Spleen (tissue), 11 donors: Measurements from ENCODE around the gene SPECC1. TPM values are rescaled to one million over a fixed set of nuclear protein-coding genes. Genes with fewer than 3 reads are reported as not detected.
"Not testable (repeated sequence)": the region's sequence is repeated elsewhere in the genome, so short reads cannot be mapped to it uniquely, and the experiment has no call there.

Source experiments
- DNase-seq: peaks from one replicate; pipeline ENCODE4 v3.0.0-alpha.2; 2020
- H3K27ac ChIP-seq, 8 donors: fragments of 200-600 bp; sonication (generic) in 7 of 8; 1 replicate in 4 of 8; 2 replicates in 4 of 8; pipeline versions ENCODE4 v1.5.0 to v1.8.0; 2016 to 2021; ENCODE audit warnings: inconsistent platforms in 4 of 8, mild to moderate bottlenecking in 4 of 8, moderate library complexity in 1 of 8
- H3K27me3 ChIP-seq, 7 donors: fragments of 200-600 bp; sonication (generic) in 6 of 7; replicated peaks in 1 of 7; 1 replicate in 4 of 7; 2 replicates in 3 of 7; pipeline versions ENCODE4 v1.5.0 to v1.8.0; 2016 to 2021; ENCODE audit warnings: inconsistent platforms in 3 of 7, mild to moderate bottlenecking in 1 of 7
- H3K36me3 ChIP-seq, 6 donors: fragments of 200-600 bp; sonication (generic) in 5 of 6; 1 replicate in 4 of 6; 2 replicates in 2 of 6; pipeline versions ENCODE4 v1.5.0 to v1.8.0; 2016 to 2021; ENCODE audit warnings: inconsistent platforms in 2 of 6
- H3K4me1 ChIP-seq, 6 donors: fragments of 200-600 bp; sonication (generic) in 5 of 6; 1 replicate in 3 of 6; 2 replicates in 3 of 6; pipeline versions ENCODE4 v1.5.0 to v1.8.0; 2016 to 2021; ENCODE audit warnings: inconsistent platforms in 3 of 6
- H3K4me3 ChIP-seq, 8 donors: fragments of 200-600 bp; sonication (generic) in 7 of 8; 1 replicate in 4 of 8; 2 replicates in 4 of 8; pipeline versions ENCODE4 v1.5.0 to v1.8.0; 2016 to 2021; ENCODE audit warnings: inconsistent platforms in 4 of 8, mild to moderate bottlenecking in 4 of 8, moderate library complexity in 2 of 8
- H3K9me3 ChIP-seq, 8 donors: fragments of 200-600 bp; sonication (generic) in 7 of 8; 1 replicate in 4 of 8; 2 replicates in 4 of 8; pipeline versions ENCODE4 v1.5.0 to v1.8.0; 2016 to 2021; ENCODE audit warnings: inconsistent platforms in 4 of 8
- POLR2A ChIP-seq, 3 donors: fragments of 450-650 bp; IDR thresholded peaks; one replicate each; pipeline ENCODE4 v1.5.1; 2017; ENCODE audit warnings: antibody characterized with exemption in 3 of 3, mild to moderate bottlenecking in 1 of 3
- POLR2AphosphoS5 ChIP-seq, 3 donors: sonication (generic); formaldehyde crosslinking; IDR thresholded peaks; one replicate each; pipeline ENCODE4 v1.5.1; 2017; ENCODE audit warnings: antibody characterized with exemption in 3 of 3
- WGBS, 5 donors: extraction: QIAGEN DNeasy Blood & Tissue Kit in 3 of 5; methylation state at CpG; one replicate each; pipeline versions ENCODE4 v1.1.5 to v1.1.7; 2013 to 2018; 5-methylcytosine and 5-hydroxymethylcytosine counted together
- intact Hi-C: fragments of 100-400 bp; cut with DNase I; formaldehyde crosslinking; loops from one replicate; pipeline ENCODE4 v1.15.0; 2023; ENCODE audit warnings: low total_unique reads
- polyA plus RNA-seq, 3 donors: library from polyadenylated mRNA; stranded (reverse); fragments of 200-250 nt; gene quantifications; one replicate each; pipeline ENCODE4 v1.2.1, GENCODE V29; 2013
- total RNA-seq, 7 donors: library from RNA; depleted of rRNA in 3 of 7; stranded (reverse); fragments of >200 nt in 3 of 7; fragmentation: NEBNext Ultra II Directional in 4 of 7; extraction: Animal tissue kit (Norgen Biotek cat#: 25700) in 4 of 7; gene quantifications; one replicate each; pipeline versions ENCODE4 v1.1.0 to v1.2.1, GENCODE V29; 2016 to 2021
- TF ChIP-seq, protein P1 (sequence below), 11 experiments: fragments of 200-600 bp in 7 of 11; fragments of 450-650 bp in 4 of 11; sonication (generic) in 4 of 11; IDR thresholded peaks in 8 of 11; conservative IDR thresholded peaks in 3 of 11; 1 replicate in 7 of 11; 2 replicates in 4 of 11; pipeline versions ENCODE4 v1.4.0 to v1.8.0; 2016 to 2021; ENCODE audit warnings: antibody characterized with exemption in 11 of 11, inconsistent platforms in 4 of 11, mild to moderate bottlenecking in 1 of 11
- donor health status: healthy with polysubstance abuse.
- donor health status: DM: no; HTN: no; CAD: no; lungs with moderate emphysema.
- donor health status: DM: no; HTN: no; CAD: no.
- donor health status: Bipolar disorder and iron deficiency.
- donor health status: healthy.
- donor health status: DM: no; HTN: no; CAD: no.
- donor health status: DM: yes; HTN: yes; CAD: no.

The SPECC1 gene
- total and polyA plus RNA-seq, 10 donors, result 7.4 to 129 (median 84.8) TPM

DNA sequence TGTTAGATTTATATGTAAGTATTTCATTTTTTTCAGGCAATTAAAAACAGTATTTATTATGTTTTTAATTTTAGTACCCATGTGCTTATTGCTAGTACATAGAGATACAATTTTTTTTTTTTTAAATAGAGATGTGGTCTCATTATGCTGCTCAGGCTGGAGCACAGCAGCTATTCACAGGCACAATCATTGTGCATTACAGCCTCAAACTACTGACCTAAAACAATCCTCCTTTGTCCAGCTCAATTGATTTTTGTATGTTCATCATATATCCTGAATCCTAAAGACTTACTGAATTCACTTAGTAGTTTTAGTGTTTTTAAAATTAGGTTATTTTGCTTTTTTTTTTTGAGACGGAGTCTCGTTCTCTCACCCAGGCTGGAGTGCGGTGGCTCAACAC lies 26.3 kb downstream of the SPECC1 start:
- no peak overlapping the region for H3K4me3 ChIP-seq
- H3K27ac ChIP-seq, result no peak overlapping the region
- no peaks in the 10 kb centered on the region for H3K4me1 ChIP-seq
- no peaks in the 10 kb centered on the region for H3K27me3 ChIP-seq
- intact Hi-C loops, result no loop called here
- DNase-seq, result no peak
- TF ChIP-seq POLR2AphosphoS5 (IDR thresholded peaks at IDR 0.05), result no peak
- no peak for TF ChIP-seq POLR2A (IDR thresholded peaks at IDR 0.05)
- TF ChIP-seq, protein P1, sequence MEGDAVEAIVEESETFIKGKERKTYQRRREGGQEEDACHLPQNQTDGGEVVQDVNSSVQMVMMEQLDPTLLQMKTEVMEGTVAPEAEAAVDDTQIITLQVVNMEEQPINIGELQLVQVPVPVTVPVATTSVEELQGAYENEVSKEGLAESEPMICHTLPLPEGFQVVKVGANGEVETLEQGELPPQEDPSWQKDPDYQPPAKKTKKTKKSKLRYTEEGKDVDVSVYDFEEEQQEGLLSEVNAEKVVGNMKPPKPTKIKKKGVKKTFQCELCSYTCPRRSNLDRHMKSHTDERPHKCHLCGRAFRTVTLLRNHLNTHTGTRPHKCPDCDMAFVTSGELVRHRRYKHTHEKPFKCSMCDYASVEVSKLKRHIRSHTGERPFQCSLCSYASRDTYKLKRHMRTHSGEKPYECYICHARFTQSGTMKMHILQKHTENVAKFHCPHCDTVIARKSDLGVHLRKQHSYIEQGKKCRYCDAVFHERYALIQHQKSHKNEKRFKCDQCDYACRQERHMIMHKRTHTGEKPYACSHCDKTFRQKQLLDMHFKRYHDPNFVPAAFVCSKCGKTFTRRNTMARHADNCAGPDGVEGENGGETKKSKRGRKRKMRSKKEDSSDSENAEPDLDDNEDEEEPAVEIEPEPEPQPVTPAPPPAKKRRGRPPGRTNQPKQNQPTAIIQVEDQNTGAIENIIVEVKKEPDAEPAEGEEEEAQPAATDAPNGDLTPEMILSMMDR (IDR thresholded peaks at IDR 0.05 in 8 of 11, conservative IDR thresholded peaks at IDR 0.05 in 3 of 11), result no peak
- no peaks in the 10 kb centered on the region for H3K36me3 ChIP-seq
- H3K9me3 ChIP-seq, result no peaks in the 10 kb centered on the region
- WGBS, 5 donors, result 95 to 98% (median 96%) methylated on average over 3 of the region's 3 CpGs

- DNase-seq, H3K9me3 ChIP-seq, intact Hi-C loops, H3K27ac ChIP-seq, H3K4me1 ChIP-seq, H3K36me3 ChIP-seq, H3K4me3 ChIP-seq, H3K27me3 ChIP-seq: not testable (repeated sequence)
- 77 to 94% (median 85%) methylated on average over 1 of the region's 1 CpG for WGBS, 5 donors
Measured at GRCh38 chr17:20037286-20037685, 28.1 kb downstream of the SPECC1 start.

GRCh38 chr17:20039037-20039436 lies 29.9 kb downstream of the SPECC1 start:
- DNase-seq, result no peak
- Histone ChIP-seq H3K4me1 (no peaks in the 10 kb centered on the region), H3K9me3 (no peaks in the 10 kb centered on the region), H3K27ac (no peak overlapping the region), H3K4me3 (no peak overlapping the region), H3K36me3 (no peaks in the 10 kb centered on the region), H3K27me3 (no peaks in the 10 kb centered on the region)
- 91 to 100% (median 94%) methylated on average over 2 of the region's 2 CpGs for WGBS, 5 donors
- TF ChIP-seq POLR2AphosphoS5 (IDR thresholded peaks at IDR 0.05) (no peak), POLR2A (IDR thresholded peaks at IDR 0.05) (no peak)
- TF ChIP-seq, protein P1 (IDR thresholded peaks at IDR 0.05 in 8 of 11, conservative IDR thresholded peaks at IDR 0.05 in 3 of 11), result no peak
- intact Hi-C loops, result no loop called here

- no peak overlapping the region for H3K27ac ChIP-seq
- TF ChIP-seq, protein P1 (IDR thresholded peaks at IDR 0.05 in 8 of 11, conservative IDR thresholded peaks at IDR 0.05 in 3 of 11), result no peak
- TF ChIP-seq POLR2AphosphoS5 (IDR thresholded peaks at IDR 0.05) (no peak), POLR2A (IDR thresholded peaks at IDR 0.05) (no peak)
- no peaks in the 10 kb centered on the region for H3K9me3 ChIP-seq
- H3K27me3 ChIP-seq, result no peaks in the 10 kb centered on the region
- DNase-seq, result no peak
- no peaks in the 10 kb centered on the region for H3K36me3 ChIP-seq
- H3K4me3 ChIP-seq, result no peak overlapping the region
- H3K4me1 ChIP-seq, result no peaks in the 10 kb centered on the region
- intact Hi-C loops, result no loop called here
Measured at GRCh38 chr17:20040216-20040615, 31.1 kb downstream of the SPECC1 start.

GRCh38 chr17:20043021-20043420 lies 33.9 kb downstream of the SPECC1 start:
- no peak for TF ChIP-seq POLR2AphosphoS5 (IDR thresholded peaks at IDR 0.05)
- no peak for TF ChIP-seq POLR2A (IDR thresholded peaks at IDR 0.05)
- TF ChIP-seq, protein P1 (IDR thresholded peaks at IDR 0.05 in 8 of 11, conservative IDR thresholded peaks at IDR 0.05 in 3 of 11), result no peak
- H3K9me3 ChIP-seq, result no peaks in the 10 kb centered on the region
- H3K4me1 ChIP-seq, result no peaks in the 10 kb centered on the region
- peak overlapping the region in 1 of 8 donors; percentile 40 for H3K27ac ChIP-seq
- H3K27me3 ChIP-seq, result no peaks in the 10 kb centered on the region
- intact Hi-C loops, result no loop called here
- whole genome bisulfite sequencing, 5 donors, result 46 to 64% (median 59%) methylated on average over 3 of the region's 3 CpGs
- H3K4me3 ChIP-seq, result no peak overlapping the region
- DNase-seq, result no peak
- H3K36me3 ChIP-seq, result no peaks in the 10 kb centered on the region
